HCT116 (cell line): Measurements from ENCODE around the gene TENM4. TPM values are rescaled to one million over a fixed set of nuclear protein-coding genes. Genes with fewer than 3 reads are reported as not detected.

Source experiments
- ATAC-seq: fragments of 200-7000 bp; cut with Tn5 transposase; 2 replicates; pipeline ENCODE4 v1.9.1; 2020; ENCODE audit warnings: mild to moderate bottlenecking, moderate library complexity
- BruUV-seq: library from RNA; stranded (reverse); fragments of 400-500 nt; replicated peaks from 2 replicates; lab custom pipeline; 2021; lab: Mats Ljungman, UMichigan
- CTCF ChIA-PET: fragments of 300-600 bp; sonication (Branson Sonifier 250); formaldehyde crosslinking; loops from one replicate; lab custom pipeline; 2021; ENCODE audit warnings: antibody characterized with exemption; lab: Charles Lee
- POLR2A ChIA-PET: fragments of 300-600, 350-600 bp; sonication (Branson Sonifier 250); formaldehyde crosslinking; loops from one replicate; lab custom pipeline; 2021; ENCODE audit warnings: antibody characterized with exemption; lab: Charles Lee
- RAD21 ChIA-PET, 2 experiments: fragments of 300-600 bp; sonication (Branson Sonifier 250); formaldehyde crosslinking; loops; one replicate each; lab custom pipeline; 2023; ENCODE audit warnings: low total read pairs in 2 of 2; ENCODE audit not compliant: uncharacterized antibody in 2 of 2, unreplicated experiment in 2 of 2, low non-redundant PET in 1 of 2; lab: Charles Lee
- DNase-seq: peaks from one replicate; pipeline ENCODE4 v3.0.0-alpha.2; 2010; ENCODE audit warnings: low read depth, low spot score
- H2AFZ ChIP-seq: fragments of 200-600 bp; shearing (Covaris generic), sonication (generic); 2 replicates; pipeline ENCODE4 v1.6.1; 2017; ENCODE audit warnings: low read depth, mixed run types, mixed read lengths, antibody characterized with exemption, low read length; ENCODE audit not compliant: poor library complexity, severe bottlenecking
- H3K27ac ChIP-seq: 2 replicates; pipeline ENCODE4 v1.5.1; 2012; ENCODE audit warnings: low read depth, low read length
- H3K27me3 ChIP-seq: fragments of 200-600 bp; sonication (generic); 2 replicates; pipeline ENCODE4 v1.6.1; 2016; ENCODE audit warnings: mixed run types, low read length, mixed read lengths; ENCODE audit not compliant: insufficient read depth
- H3K36me3 ChIP-seq, 2 experiments: fragments of 200-500 bp in 1 of 2; fragments of 200-600 bp in 1 of 2; sonication (Bioruptor generic) in 1 of 2; sonication (generic) in 1 of 2; 2 replicates each; pipeline versions ENCODE4 v1.5.1 to v1.6.1; 2014 to 2016; ENCODE audit warnings: low read length in 2 of 2, inconsistent platforms in 1 of 2, mixed read lengths in 1 of 2, mixed run types in 1 of 2; ENCODE audit not compliant: insufficient read depth in 2 of 2, control insufficient read depth in 1 of 2
- H3K4me1 ChIP-seq, 2 experiments: fragments of 200-600 bp in 1 of 2; sonication (generic) in 1 of 2; 2 replicates each; pipeline versions ENCODE4 v1.5.1 to v1.6.1; 2012 to 2017; ENCODE audit warnings: low read length in 2 of 2, inconsistent platforms in 1 of 2, mild to moderate bottlenecking in 1 of 2, mixed read lengths in 1 of 2, mixed run types in 1 of 2, moderate library complexity in 1 of 2; ENCODE audit not compliant: insufficient read depth in 2 of 2, control insufficient read depth in 1 of 2
- H3K4me2 ChIP-seq: fragments of 200-600 bp; sonication (generic); 2 replicates; pipeline ENCODE4 v1.6.1; 2017; ENCODE audit warnings: mixed run types, low read length, mixed read lengths
- H3K4me3 ChIP-seq, 2 experiments: fragments of 200-600 bp in 1 of 2; sonication (generic) in 1 of 2; replicated peaks in 1 of 2; 2 replicates each; pipeline ENCODE4 v1.5.1; 2011 to 2016; ENCODE audit warnings: low read length in 2 of 2, control low read depth in 1 of 2, low read depth in 1 of 2, mild to moderate bottlenecking in 1 of 2, mixed read lengths in 1 of 2, mixed run types in 1 of 2
- H3K79me2 ChIP-seq: fragments of 200-600 bp; sonication (generic); 2 replicates; pipeline ENCODE4 v1.6.1; 2017; ENCODE audit warnings: mild to moderate bottlenecking, mixed run types, low read length, moderate library complexity, mixed read lengths; ENCODE audit not compliant: insufficient read depth
- H3K9ac ChIP-seq: fragments of 200-600 bp; sonication (generic); 2 replicates; pipeline ENCODE4 v1.6.1; 2016; ENCODE audit warnings: low read length, mixed read lengths
- H3K9me2 ChIP-seq: fragments of 200-600 bp; sonication (generic), shearing (Covaris generic); 2 replicates; pipeline ENCODE4 v1.6.1; 2017; ENCODE audit warnings: mixed run types, mild to moderate bottlenecking, moderate library complexity; ENCODE audit not compliant: insufficient read depth
- H3K9me3 ChIP-seq, 2 experiments: fragments of 200-500 bp in 1 of 2; fragments of 200-600 bp in 1 of 2; sonication (Bioruptor generic) in 1 of 2; sonication (generic) in 1 of 2; 2 replicates each; pipeline ENCODE4 v1.6.1; 2014 to 2017; ENCODE audit warnings: low read length in 2 of 2, mixed read lengths in 2 of 2, inconsistent platforms in 1 of 2, low read depth in 1 of 2, mild to moderate bottlenecking in 1 of 2, mixed run types in 1 of 2, moderate library complexity in 1 of 2; ENCODE audit not compliant: control insufficient read depth in 1 of 2, insufficient read depth in 1 of 2
- H4K20me1 ChIP-seq: fragments of 200-600 bp; sonication (generic), shearing (Covaris generic); 2 replicates; pipeline ENCODE4 v1.6.1; 2017; ENCODE audit warnings: mixed run types, mild to moderate bottlenecking, moderate library complexity; ENCODE audit not compliant: insufficient read depth
- ATF3 ChIP-seq: IDR thresholded peaks from 2 replicates; pipeline ENCODE4 v1.6.1; 2012
- CEBPB ChIP-seq: IDR thresholded peaks from 2 replicates; pipeline ENCODE4 v1.6.1; 2012; ENCODE audit warnings: low read depth
- EZH2 ChIP-seq: fragments of 200-600 bp; sonication (generic); IDR thresholded peaks from 2 replicates; pipeline ENCODE4 v1.6.1; 2017; ENCODE audit warnings: antibody characterized with exemption, mixed run types
- EZH2phosphoT487 ChIP-seq: fragments of 200-600 bp; IDR thresholded peaks from 2 replicates; pipeline ENCODE4 v1.6.1; 2018; ENCODE audit warnings: antibody characterized with exemption, borderline replicate concordance
- FOSL1 ChIP-seq: IDR thresholded peaks from 2 replicates; pipeline ENCODE4 v1.6.1; 2012; ENCODE audit warnings: low read depth
- JUND ChIP-seq: IDR thresholded peaks from 2 replicates; pipeline ENCODE4 v1.6.1; 2012
- MAX ChIP-seq: IDR thresholded peaks from 2 replicates; pipeline ENCODE4 v1.6.1; 2012
- POLR2AphosphoS5 ChIP-seq: IDR thresholded peaks from 2 replicates; pipeline ENCODE4 v1.6.1; 2011; ENCODE audit warnings: mild to moderate bottlenecking, low read depth, low read length, moderate library complexity
- REST ChIP-seq: IDR thresholded peaks from 2 replicates; pipeline ENCODE4 v1.6.1; 2012; ENCODE audit warnings: low read depth
- SP1 ChIP-seq: IDR thresholded peaks from 2 replicates; pipeline ENCODE4 v1.6.1; 2012; ENCODE audit warnings: low read depth
- SRF ChIP-seq: IDR thresholded peaks from 2 replicates; pipeline ENCODE4 v1.6.1; 2012; ENCODE audit warnings: low read depth
- YY1 ChIP-seq: IDR thresholded peaks from 2 replicates; pipeline ENCODE4 v1.6.1; 2011; ENCODE audit warnings: low read length, low read depth, moderate library complexity, mild to moderate bottlenecking; ENCODE audit not compliant: insufficient replicate concordance; ENCODE audit errors: extremely low read depth
- ZBTB33 ChIP-seq: IDR thresholded peaks from 2 replicates; pipeline ENCODE4 v1.6.1; 2011; ENCODE audit warnings: mild to moderate bottlenecking, low read length, moderate library complexity; ENCODE audit not compliant: insufficient replicate concordance; ENCODE audit errors: extremely low read depth
- ZFX ChIP-seq: fragments of 450-650 bp; IDR thresholded peaks from 2 replicates; pipeline ENCODE4 v1.6.1; 2017
- intact Hi-C: fragments of 100-400 bp; cut with micrococcal nuclease; formaldehyde crosslinking; loops from 2 replicates; pipeline ENCODE4 v1.10.0; 2022
- total RNA-seq: library from RNA; stranded (reverse); gene quantifications from one replicate; pipeline ENCODE4 v1.2.1, GENCODE V29; 2021; ENCODE audit not compliant: unreplicated experiment

TENM4 gene
- total RNA-seq, 1 experiment from 2014 or later, result 0.05 TPM

- H3K79me2 ChIP-seq, result no peaks in the 10 kb centered on the region
- no peaks in the 10 kb centered on the region for H3K36me3 ChIP-seq
- H4K20me1 ChIP-seq, result no peaks in the 10 kb centered on the region
- H3K27me3 ChIP-seq, result 0 out of 2 replicates have a peak, but pooled peaks cover 7% of the 10 kb centered on the region
- H3K4me2 ChIP-seq, result no peak overlapping the region
- H3K27ac ChIP-seq, result no peak overlapping the region
- ChIA-PET CTCF (no interaction called here), POLR2A (no interaction called here), RAD21 (no interaction called here)
- H3K9ac ChIP-seq, result no peak overlapping the region
- DNase-seq (no peak), ATAC-seq (no peak)
- H3K4me3 ChIP-seq, result no peak overlapping the region
- H3K9me3 ChIP-seq, result no peaks in the 10 kb centered on the region
- BruUV-seq, result no TSS peak
- H2AFZ ChIP-seq, result no peak overlapping the region
- H3K9me2 ChIP-seq, result no peaks in the 10 kb centered on the region
- no peaks in the 10 kb centered on the region for H3K4me1 ChIP-seq
- intact Hi-C loops, result no loop called here
- TF ChIP-seq EZH2 (no peak), EZH2phosphoT487 (no peak), ZFX (no peak), JUND (no peak)
- TF ChIP-seq, all 23 proteins: peak for 0
These were observed 197.2 kb downstream of the TENM4 start for GRCh38 chr11:79243422-79244210.

GRCh38 chr11:79242616-79243015, 198.2 kb downstream of the TENM4 start:
- ATAC-seq (no peak), DNase-seq (no peak)
- H2AFZ ChIP-seq, result no peak overlapping the region
- H3K4me1 ChIP-seq, result no peaks in the 10 kb centered on the region
- CTCF ChIA-PET, result no interaction called here
- H3K36me3 ChIP-seq, result no peaks in the 10 kb centered on the region
- H3K4me2 ChIP-seq, result no peak overlapping the region
- POLR2A ChIA-PET, result no interaction called here
- no peaks in the 10 kb centered on the region for H3K9me2 ChIP-seq
- H3K27ac ChIP-seq, result no peak overlapping the region
- intact Hi-C loops, result no loop called here
- no peaks in the 10 kb centered on the region for H3K9me3 ChIP-seq
- no peaks in the 10 kb centered on the region for H3K79me2 ChIP-seq
- no peak overlapping the region for H3K9ac ChIP-seq
- no peaks in the 10 kb centered on the region for H4K20me1 ChIP-seq
- H3K4me3 ChIP-seq, result no peak overlapping the region
- RAD21 ChIA-PET, result no interaction called here
- 0 out of 2 replicates have a peak, but pooled peaks cover 12% of the 10 kb centered on the region for H3K27me3 ChIP-seq
- BruUV-seq, result no TSS peak
- TF ChIP-seq CEBPB (no peak), ZBTB33 (no peak), YY1 (no peak), ATF3 (no peak), MAX (no peak), EZH2phosphoT487 (no peak), SRF (no peak), REST (no peak), SP1 (no peak), POLR2AphosphoS5 (no peak), FOSL1 (no peak), JUND (no peak)
